Panc1 (cell line): ENCODE data around the gene IMPG2. TPM values are rescaled to one million over a fixed set of nuclear protein-coding genes. Genes with fewer than 3 reads are reported as not detected.

Experiments used
- ATAC-seq: fragments of 200-7000 bp; cut with Tn5 transposase; 2 replicates; pipeline ENCODE4 v1.9.1; 2020; ENCODE audit warnings: mild to moderate bottlenecking, moderate library complexity
- BruUV-seq: library from RNA; stranded (reverse); fragments of 400-500 nt; replicated peaks from 2 replicates; lab custom pipeline; 2021; lab: Mats Ljungman, UMichigan
- CTCF ChIA-PET: fragments of 300-600 bp; sonication (Branson Sonifier 250); formaldehyde crosslinking; loops from one replicate; lab custom pipeline; 2022; ENCODE audit warnings: antibody characterized with exemption; lab: Charles Lee
- POLR2A ChIA-PET: fragments of 300-600 bp; sonication (Branson Sonifier 250); formaldehyde crosslinking; loops from one replicate; lab custom pipeline; 2022; ENCODE audit warnings: antibody characterized with exemption; lab: Charles Lee
- DNase-seq: peaks from one replicate; pipeline ENCODE4 v3.0.0-alpha.2; 2010; ENCODE audit warnings: low read depth, low spot score
- H3K27ac ChIP-seq: 2 replicates; pipeline ENCODE4 v1.5.1; 2011; ENCODE audit warnings: mild to moderate bottlenecking, low read length, inconsistent platforms
- H3K27me3 ChIP-seq: fragments of 200-500 bp; sonication (Bioruptor generic); 2 replicates; pipeline ENCODE4 v1.6.0; 2014; ENCODE audit warnings: low read length, inconsistent platforms; ENCODE audit not compliant: control insufficient read depth, insufficient read depth
- H3K36me3 ChIP-seq: fragments of 200-500 bp; sonication (Bioruptor generic); 2 replicates; pipeline ENCODE4 v1.5.1; 2014; ENCODE audit warnings: inconsistent platforms, mild to moderate bottlenecking, low read length, moderate library complexity; ENCODE audit not compliant: control insufficient read depth, insufficient read depth
- H3K4me1 ChIP-seq: 2 replicates; pipeline ENCODE4 v1.5.1; 2011; ENCODE audit warnings: inconsistent platforms, mild to moderate bottlenecking, low read length, moderate library complexity; ENCODE audit not compliant: control insufficient read depth, insufficient read depth
- H3K4me3 ChIP-seq, 2 experiments: 2 replicates each; pipeline ENCODE4 v1.5.1; 2011 to 2012; ENCODE audit warnings: low read depth in 2 of 2, low read length in 2 of 2, mild to moderate bottlenecking in 2 of 2, inconsistent platforms in 1 of 2, moderate library complexity in 1 of 2
- H3K9me3 ChIP-seq: fragments of 200-500 bp; sonication (Bioruptor generic); 2 replicates; pipeline ENCODE4 v1.5.1; 2014; ENCODE audit warnings: low read depth, mild to moderate bottlenecking, inconsistent platforms, low read length, moderate library complexity; ENCODE audit not compliant: control insufficient read depth, insufficient read depth
- CTCF ChIP-seq: fragments of 450-650 bp; IDR thresholded peaks from 2 replicates; pipeline ENCODE4 v1.5.1; 2017; ENCODE audit warnings: mild to moderate bottlenecking
- POLR2AphosphoS5 ChIP-seq: IDR thresholded peaks from 2 replicates; pipeline ENCODE4 v1.6.1; 2012; ENCODE audit warnings: mild to moderate bottlenecking, low read depth, low read length, moderate library complexity
- REST ChIP-seq, 2 experiments: IDR thresholded peaks; 2 replicates each; pipeline ENCODE4 v1.6.1; 2011 to 2012; ENCODE audit warnings: low read depth in 2 of 2, control low read depth in 1 of 2, low read length in 1 of 2, mild to moderate bottlenecking in 1 of 2, moderate library complexity in 1 of 2; ENCODE audit not compliant: insufficient read depth in 1 of 2
- SIN3A ChIP-seq: IDR thresholded peaks from 2 replicates; pipeline ENCODE4 v1.6.1; 2012; ENCODE audit warnings: low read depth, mild to moderate bottlenecking, low read length, moderate library complexity, borderline replicate concordance; ENCODE audit not compliant: insufficient read depth
- TCF7L2 ChIP-seq: IDR thresholded peaks from 2 replicates; pipeline ENCODE4 v1.6.1; 2011; ENCODE audit warnings: mild to moderate bottlenecking, low read depth, low read length, inconsistent platforms
- in situ Hi-C: cut with HindIII; loops from 2 replicates; pipeline ENCODE4 v1.10.0; 2016; ENCODE audit warnings: low sequenced_read_pairs, low pct_unique_long_range_greater_than_20kb
- intact Hi-C: fragments of 100-400 bp; cut with micrococcal nuclease; formaldehyde crosslinking; loops from one replicate; pipeline ENCODE4 v1.10.0; 2022; ENCODE audit not compliant: unreplicated experiment
- total RNA-seq: library from RNA; stranded (reverse); gene quantifications from one replicate; pipeline ENCODE4 v1.2.1, GENCODE V29; 2021; ENCODE audit not compliant: unreplicated experiment

Gene IMPG2
- total RNA-seq, 1 experiment from 2014 or later: 0.10 TPM

- peaks cover 7% of the 10 kb centered on the region for H3K27me3 ChIP-seq
- TF ChIP-seq POLR2AphosphoS5 (no peak), TCF7L2 (no peak), CTCF (no peak), REST (IDR thresholded peaks at IDR 0.05; ENCODE audit: insufficient read depth in 1 of 2, low read depth in 2 of 2, low read length in 1 of 2) (no peak), SIN3A (no peak)
- ATAC-seq (no peak), DNase-seq (no peak)
- POLR2A ChIA-PET: no interaction called here
- no peaks in the 10 kb centered on the region for H3K9me3 ChIP-seq
- no peaks in the 10 kb centered on the region for H3K4me1 ChIP-seq
- no peak overlapping the region for H3K27ac ChIP-seq
- in situ Hi-C loops: no loop called here
- H3K4me3 ChIP-seq: no peak overlapping the region
- intact Hi-C loops: loop anchor here (10.0 kb wide), 1 partner anchor 156 kb away; no protein-coding TSS in a partner anchor
- no peaks in the 10 kb centered on the region for H3K36me3 ChIP-seq
- BruUV-seq: no TSS peak
- CTCF ChIA-PET: no interaction called here
Observed at GRCh38 chr3:101228441-101228840, 91.9 kb downstream of the IMPG2 start.

GRCh38 chr3:101224739-101225138 lies 95.6 kb downstream of the IMPG2 start:
- TF ChIP-seq TCF7L2: no peak
- Histone ChIP-seq H3K36me3 (no peaks in the 10 kb centered on the region), H3K4me1 (no peaks in the 10 kb centered on the region), H3K4me3 (no peak overlapping the region), H3K27ac (no peak overlapping the region), H3K27me3 (peaks cover 7% of the 10 kb centered on the region), H3K9me3 (no peaks in the 10 kb centered on the region)
- no TSS peak for BruUV-seq
- no peak for ATAC-seq
- CTCF ChIA-PET: no interaction called here
- POLR2A ChIA-PET: interaction anchor here (0.6 kb wide), 1 partner anchor 155 kb away, joined by 3 read pairs; no protein-coding TSS in a partner anchor
- no peak for DNase-seq
- intact Hi-C loops: loop anchor here (10.0 kb wide), 1 partner anchor 160 kb away; no protein-coding TSS in a partner anchor
- in situ Hi-C loops: no loop called here

DNA sequence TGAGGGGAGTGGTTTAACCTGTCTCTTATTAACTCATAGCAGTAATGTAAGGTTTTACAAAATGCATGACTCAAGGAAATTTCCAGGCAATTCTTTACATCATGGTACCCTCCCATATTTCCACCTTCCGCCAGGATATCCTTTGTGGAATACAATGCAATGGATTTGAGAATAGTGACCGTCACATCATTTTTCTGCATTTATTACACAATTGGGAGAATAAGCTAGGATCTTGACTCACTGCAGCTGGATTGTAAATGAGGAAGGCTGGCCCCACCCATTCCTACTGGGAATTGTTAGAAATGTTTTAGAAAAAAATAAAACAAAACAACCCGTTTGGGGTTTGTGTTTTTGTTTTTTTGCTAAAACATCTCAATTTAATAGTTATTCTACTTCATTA lies 97.4 kb downstream of the IMPG2 start:
- H3K36me3 ChIP-seq: no peaks in the 10 kb centered on the region
- BruUV-seq: no TSS peak
- POLR2A ChIA-PET: no interaction called here
- in situ Hi-C loops: no loop called here
- H3K4me1 ChIP-seq: no peaks in the 10 kb centered on the region
- TF ChIP-seq SIN3A (no peak), TCF7L2 (no peak), POLR2AphosphoS5 (no peak), REST (IDR thresholded peaks at IDR 0.05; ENCODE audit: insufficient read depth in 1 of 2, low read depth in 2 of 2, low read length in 1 of 2) (no peak), CTCF (no peak)
- H3K4me3 ChIP-seq: no peak overlapping the region
- intact Hi-C loops: loop anchor here (10.0 kb wide), 1 partner anchor 162 kb away; no protein-coding TSS in a partner anchor
- no peaks in the 10 kb centered on the region for H3K9me3 ChIP-seq
- CTCF ChIA-PET: no interaction called here
- DNase-seq: no peak
- H3K27me3 ChIP-seq: peaks cover 4% of the 10 kb centered on the region
- ATAC-seq: no peak
- H3K27ac ChIP-seq: no peak overlapping the region
